SH-SY5Y (cell line): ENCODE data around the gene ISCA2.

Experiments used
- GATA2 ChIP-seq: IDR thresholded peaks from 2 replicates; pipeline ENCODE4 v1.6.1; 2011; ENCODE audit warnings: mild to moderate bottlenecking, low read depth, low read length
- GATA3 ChIP-seq: IDR thresholded peaks from 2 replicates; pipeline ENCODE4 v1.6.1; 2011; ENCODE audit warnings: low read depth, mild to moderate bottlenecking, low read length, moderate library complexity

DNA sequence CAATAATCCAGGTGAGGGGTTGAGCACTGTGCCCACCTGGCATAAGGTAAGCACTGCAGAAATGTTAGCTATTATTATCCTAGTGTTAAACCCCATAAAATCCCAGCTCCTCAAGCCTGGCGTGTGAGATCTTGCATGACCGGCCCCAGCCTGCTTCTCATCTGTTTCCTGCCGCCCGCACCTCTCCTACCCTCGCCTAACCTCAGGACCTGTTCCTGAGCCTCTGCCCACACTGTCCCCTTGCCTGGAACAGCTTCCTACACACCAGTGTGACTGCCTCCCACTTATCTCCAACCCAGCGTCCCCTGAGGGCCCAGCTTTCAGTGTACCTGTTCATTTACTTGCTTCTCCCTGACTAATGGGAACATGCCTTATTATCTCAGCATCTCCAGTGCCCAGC, 24.7 kb downstream of the ISCA2 start:
- TF ChIP-seq GATA3, result no peak
- no peak for TF ChIP-seq GATA2
